Chondrocyte (in vitro differentiated cells): ENCODE measurements around the gene ITK. TPM values are rescaled to one million over a fixed set of nuclear protein-coding genes. Genes with fewer than 3 reads are reported as not detected.
A peak's percentile ranks its signal among the peaks of the same experiment; 100 is the strongest.

ENCODE experiments used
- DNase-seq: peaks from one replicate; pipeline ENCODE4 v3.0.0; 2021; ENCODE audit warnings: mixed read lengths, low spot score
- H3K27ac Mint-ChIP-seq: one replicate; pipeline ENCODE4 v1.8.0; 2021; ENCODE audit warnings: mild to moderate bottlenecking, moderate library complexity, mixed read lengths; ENCODE audit not compliant: unreplicated experiment
- H3K27me3 Mint-ChIP-seq: 2 replicates; pipeline ENCODE4 v1.8.0; 2021; ENCODE audit warnings: low read depth, mixed read lengths
- H3K36me3 Mint-ChIP-seq: 2 replicates; pipeline ENCODE4 v1.8.0; 2021; ENCODE audit warnings: low read depth, mixed read lengths
- H3K4me1 Mint-ChIP-seq: 2 replicates; pipeline ENCODE4 v1.8.0; 2021; ENCODE audit warnings: low read depth, mild to moderate bottlenecking, mixed read lengths
- H3K4me3 Mint-ChIP-seq: one replicate; pipeline ENCODE4 v1.8.0; 2021; ENCODE audit warnings: mild to moderate bottlenecking, moderate library complexity, mixed read lengths; ENCODE audit not compliant: unreplicated experiment
- H3K9me3 Mint-ChIP-seq: 2 replicates; pipeline ENCODE4 v1.8.0; 2021; ENCODE audit warnings: low read depth, mixed read lengths
- total RNA-seq: library from RNA; stranded (reverse); gene quantifications from 3 replicates; pipeline ENCODE4 v1.2.1, GENCODE V29; 2021
- TF ChIP-seq, protein P1 (sequence below): fragments of 200-600 bp; sonication (generic); IDR thresholded peaks from 2 replicates; pipeline ENCODE4 v1.5.0; 2021; ENCODE audit warnings: antibody characterized with exemption, mild to moderate bottlenecking, moderate library complexity

Gene ITK
- total RNA-seq, 1 donor from 2014 or later = not detected

DNA sequence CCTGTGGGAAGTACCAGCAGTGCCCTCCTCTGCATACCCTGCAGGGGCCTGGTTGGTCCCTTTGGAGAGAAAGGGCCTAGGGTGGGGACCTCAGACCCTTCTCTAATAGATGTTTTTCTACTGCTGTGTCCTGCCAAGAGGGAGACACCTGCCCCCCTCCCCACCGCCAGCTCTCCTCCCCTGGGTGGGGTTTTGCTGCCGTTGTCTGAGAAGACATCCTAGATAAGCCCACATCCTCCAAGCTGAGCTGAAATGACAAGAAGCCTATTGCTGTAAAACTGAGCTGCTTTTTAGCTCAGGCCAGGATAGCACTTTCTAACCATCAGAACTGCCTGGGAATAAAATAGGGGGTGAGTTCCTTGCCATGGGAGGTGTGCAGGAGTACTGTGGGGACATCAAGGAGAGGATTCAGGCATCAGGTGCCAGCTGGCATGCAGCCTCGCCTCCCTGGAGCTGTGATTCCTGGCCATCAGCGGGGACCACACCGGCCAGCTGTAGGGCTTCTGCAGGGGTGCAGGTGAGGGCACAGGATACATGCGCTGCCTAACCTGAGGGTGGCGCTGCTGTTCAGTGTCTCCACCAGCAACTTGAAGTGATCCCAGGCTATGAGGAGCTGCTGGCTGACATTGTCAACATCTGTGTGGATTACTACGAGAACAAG lies 123.2 kb downstream of the ITK start:
- DNase-seq = no peak
- no peaks in the 10 kb centered on the region for H3K9me3 Mint-ChIP-seq
- H3K4me3 Mint-ChIP-seq = no peak overlapping the region
- peaks cover under 1% of the 10 kb centered on the region for H3K36me3 Mint-ChIP-seq
- no peak overlapping the region for H3K27ac Mint-ChIP-seq
- H3K27me3 Mint-ChIP-seq = no peaks in the 10 kb centered on the region
- TF ChIP-seq, protein P1, sequence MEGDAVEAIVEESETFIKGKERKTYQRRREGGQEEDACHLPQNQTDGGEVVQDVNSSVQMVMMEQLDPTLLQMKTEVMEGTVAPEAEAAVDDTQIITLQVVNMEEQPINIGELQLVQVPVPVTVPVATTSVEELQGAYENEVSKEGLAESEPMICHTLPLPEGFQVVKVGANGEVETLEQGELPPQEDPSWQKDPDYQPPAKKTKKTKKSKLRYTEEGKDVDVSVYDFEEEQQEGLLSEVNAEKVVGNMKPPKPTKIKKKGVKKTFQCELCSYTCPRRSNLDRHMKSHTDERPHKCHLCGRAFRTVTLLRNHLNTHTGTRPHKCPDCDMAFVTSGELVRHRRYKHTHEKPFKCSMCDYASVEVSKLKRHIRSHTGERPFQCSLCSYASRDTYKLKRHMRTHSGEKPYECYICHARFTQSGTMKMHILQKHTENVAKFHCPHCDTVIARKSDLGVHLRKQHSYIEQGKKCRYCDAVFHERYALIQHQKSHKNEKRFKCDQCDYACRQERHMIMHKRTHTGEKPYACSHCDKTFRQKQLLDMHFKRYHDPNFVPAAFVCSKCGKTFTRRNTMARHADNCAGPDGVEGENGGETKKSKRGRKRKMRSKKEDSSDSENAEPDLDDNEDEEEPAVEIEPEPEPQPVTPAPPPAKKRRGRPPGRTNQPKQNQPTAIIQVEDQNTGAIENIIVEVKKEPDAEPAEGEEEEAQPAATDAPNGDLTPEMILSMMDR = peak; percentile 37
- H3K4me1 Mint-ChIP-seq = peaks cover 2% of the 10 kb centered on the region

Other genes starting within 250 kb of the ITK start
- gene TIMD4, start 217.6 kb upstream of the ITK start, total RNA-seq = not detected in 3 replicates
- gene HAVCR1, start 121.7 kb upstream of the ITK start, total RNA-seq = 0.15 TPM in 1 of 3 replicates, not detected in the others
- 0.28 to 0.35 TPM in 2 of 3 replicates, not detected in the other for gene HAVCR2, start 71.8 kb upstream of the ITK start, total RNA-seq
- gene MED7, start 38.0 kb upstream of the ITK start, total RNA-seq = 8.8 to 10.4 TPM (median 10.3 TPM) in 3 replicates
- not detected in 3 replicates for gene GARIN3, start 14.6 kb upstream of the ITK start, total RNA-seq
- 15.7 to 39.6 TPM (median 37.4 TPM) in 3 replicates for gene CYFIP2, start 85.3 kb downstream of the ITK start, total RNA-seq